AG08396 (cell line): ENCODE data around the gene S100A2.

ENCODE experiments used
- DNase-seq: peaks from one replicate; pipeline ENCODE4 v3.0.0; 2012; ENCODE audit warnings: low spot score, mixed read lengths

S100A2 gene

GRCh38 chr1:153565529-153566374 is at the start of gene S100A2:
TSS of gene S100A2 (minus strand) at chr1:153565844. CDS start at chr1:153563877, 1,967 bp downstream.
- peak; percentile 88 for DNase-seq

- DNase-seq, result no peak
These were observed 49.8 kb upstream of the S100A2 start for GRCh38 chr1:153615406-153615805.

- no peak for DNase-seq
These were observed 49.3 kb upstream of the S100A2 start for GRCh38 chr1:153614906-153615305.

GRCh38 chr1:153614189-153614900 is 48.7 kb upstream of the S100A2 start:
- DNase-seq, result no peak

- DNase-seq, result no peak
These were observed 47.8 kb upstream of the S100A2 start for GRCh38 chr1:153613406-153613805.

- DNase-seq, result peak; percentile 87
These were observed 47.2 kb upstream of the S100A2 start, which contains the start of gene S100A16 for GRCh38 chr1:153612755-153613331. TSS of gene S100A16 (minus strand) at chr1:153613137. CDS start at chr1:153608151, 4,986 bp downstream.

- no peak for DNase-seq
These were observed 46.6 kb upstream of the S100A2 start for GRCh38 chr1:153612111-153612754.

- no peak for DNase-seq
These were observed 45.7 kb upstream of the S100A2 start for GRCh38 chr1:153611356-153611755.

GRCh38 chr1:153610811-153611301 is 45.2 kb upstream of the S100A2 start:
- DNase-seq, result no peak

GRCh38 chr1:153610334-153610733 is 44.7 kb upstream of the S100A2 start:
- DNase-seq, result no peak

GRCh38 chr1:153609585-153609907 is 43.9 kb upstream of the S100A2 start:
- DNase-seq, result no peak

- DNase-seq, result peak; percentile 77
These were observed 43.3 kb upstream of the S100A2 start for GRCh38 chr1:153608742-153609584.

GRCh38 chr1:153608089-153608682 is 42.5 kb upstream of the S100A2 start:
- no peak for DNase-seq

- DNase-seq, result no peak
These were observed 41.7 kb upstream of the S100A2 start for GRCh38 chr1:153607381-153607780.

- no peak for DNase-seq
These were observed 40.5 kb upstream of the S100A2 start for GRCh38 chr1:153606194-153606593.

GRCh38 chr1:153602749-153603148 is 37.1 kb upstream of the S100A2 start:
- DNase-seq, result no peak

GRCh38 chr1:153599847-153600246 is 34.2 kb upstream of the S100A2 start:
- no peak for DNase-seq

GRCh38 chr1:153598309-153599172 is 32.9 kb upstream of the S100A2 start:
- no peak for DNase-seq

GRCh38 chr1:153597206-153597605 is 31.6 kb upstream of the S100A2 start:
- DNase-seq, result peak; percentile 65

GRCh38 chr1:153592748-153593147 is 27.1 kb upstream of the S100A2 start:
- DNase-seq, result no peak
